Stimulated activated CD8-positive, alpha-beta memory T cell treated with anti-CD3 and anti-CD28 coated beads, Interleukin-4, amount 100 ng/mL, for 48 hours (primary cell): ENCODE measurements around the gene JOSD1.
"Not testable (repeated sequence)": the region's sequence is repeated elsewhere in the genome, so short reads cannot be mapped to it uniquely, and the experiment has no call there.

Source experiments
- DNase-seq: peaks from one replicate; pipeline ENCODE4 v3.0.0-alpha.2; 2020

The JOSD1 gene

GRCh38 chr22:38675833-38676232 lies 24.9 kb downstream of the JOSD1 start:
- no peak for DNase-seq

GRCh38 chr22:38674888-38675287 lies 25.9 kb downstream of the JOSD1 start:
- DNase-seq = no peak

DNA sequence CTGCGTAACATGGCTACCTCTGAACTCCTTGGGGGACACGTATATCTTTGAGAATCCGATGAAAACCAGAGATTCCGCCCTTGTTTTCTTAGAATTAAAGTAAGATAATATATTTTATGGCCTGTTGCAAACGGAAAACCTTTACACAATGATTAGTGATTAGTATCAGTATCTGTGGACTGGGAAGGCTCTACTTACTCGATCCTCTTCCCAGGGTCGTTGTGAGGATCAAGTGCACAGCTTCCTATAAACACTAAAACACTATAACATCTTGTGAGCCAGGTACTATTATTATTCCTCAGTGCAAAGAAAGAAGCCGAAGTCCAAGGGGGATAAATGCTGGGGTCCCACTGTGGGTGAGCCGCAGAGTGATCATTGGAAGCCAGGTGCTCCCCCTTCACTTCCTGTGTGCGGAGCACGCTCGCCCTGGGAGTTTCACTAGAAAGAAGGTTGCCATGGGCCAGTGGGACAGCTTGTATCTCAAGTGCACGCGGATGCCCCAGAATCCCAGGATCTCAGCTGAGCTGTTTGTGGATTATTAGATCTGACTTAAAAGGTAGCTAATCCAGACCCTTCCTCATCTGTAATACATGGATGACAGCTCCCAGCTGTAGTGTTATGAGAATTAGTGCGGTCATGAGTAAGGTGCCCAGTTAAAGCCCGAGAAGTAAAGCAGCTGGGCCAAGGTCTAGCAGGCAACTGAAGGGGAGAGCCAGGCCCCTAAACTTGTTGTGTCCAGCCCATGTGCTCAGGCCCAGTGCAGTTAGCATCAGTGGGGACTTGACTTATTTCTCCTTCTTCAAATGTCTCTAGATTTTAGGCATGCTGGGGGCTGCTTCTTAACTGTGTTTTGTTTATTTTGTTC lies 43.5 kb downstream of the JOSD1 start:
- peak; percentile 58 for DNase-seq

GRCh38 chr22:38656256-38657044 lies 44.3 kb downstream of the JOSD1 start, which contains the start of the genes CBY1 and FAM227A:
Gene CBY1 (plus strand): TSS chr22:38656638. CDS start chr22:38668055, 11,417 bp downstream.
Gene FAM227A (minus strand): TSS chr22:38656392. CDS start chr22:38650168, 6,224 bp downstream.
- DNase-seq = peak; percentile 92

DNA sequence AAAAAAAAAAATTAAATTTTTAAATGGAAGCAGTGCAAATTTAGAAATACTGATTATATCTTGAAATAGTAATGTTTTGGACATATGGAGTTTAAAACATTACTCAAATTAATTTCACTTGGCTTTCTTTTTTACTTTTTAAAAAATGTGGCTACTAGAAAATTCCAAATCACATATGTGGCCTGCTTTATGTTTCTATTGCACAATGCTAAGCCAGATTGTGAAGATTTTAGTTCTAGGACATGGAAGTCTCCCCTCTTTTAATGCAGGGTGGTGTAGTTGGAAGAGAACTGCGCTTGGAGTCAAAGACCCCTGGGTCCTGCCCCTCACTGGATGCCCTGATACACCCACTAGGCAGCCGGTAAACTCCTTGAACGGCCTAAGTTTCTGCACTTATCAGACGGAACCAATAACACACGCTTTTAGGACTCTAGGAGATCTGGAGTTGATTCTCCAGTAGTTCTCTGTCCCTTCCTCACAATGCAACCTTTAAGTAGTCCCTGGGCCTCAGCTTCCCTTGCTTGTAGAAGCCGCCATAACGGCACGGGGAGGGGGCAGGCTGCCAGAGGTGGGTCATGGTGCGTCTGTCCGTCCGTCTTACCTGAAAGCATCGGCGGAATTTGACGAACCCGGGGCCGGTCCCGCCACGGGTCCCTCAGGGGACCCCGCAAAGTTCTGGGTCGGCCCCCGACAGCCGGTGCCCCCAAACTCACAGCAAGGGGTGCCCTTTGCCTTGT lies 45.1 kb downstream of the JOSD1 start:
- no peak for DNase-seq

DNA sequence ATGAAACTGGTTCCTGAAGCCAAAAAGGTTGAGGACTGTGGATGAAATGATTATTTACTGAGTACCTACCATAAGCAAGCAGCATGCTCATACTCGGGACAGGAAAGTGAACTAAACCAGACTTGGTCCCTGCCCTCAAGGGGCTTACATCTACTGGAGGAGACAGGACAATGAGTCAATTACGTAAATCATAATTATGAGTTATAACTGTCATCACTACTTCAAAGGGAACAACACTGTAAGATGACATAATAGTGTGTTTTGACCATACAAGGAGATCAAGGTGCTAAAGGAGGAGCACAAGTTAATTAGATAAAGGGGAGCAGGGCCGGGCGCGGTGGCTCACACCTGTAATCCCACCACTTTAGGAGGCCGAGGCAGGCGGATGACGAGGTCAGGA lies 47.0 kb downstream of the JOSD1 start:
- DNase-seq = no peak

DNA sequence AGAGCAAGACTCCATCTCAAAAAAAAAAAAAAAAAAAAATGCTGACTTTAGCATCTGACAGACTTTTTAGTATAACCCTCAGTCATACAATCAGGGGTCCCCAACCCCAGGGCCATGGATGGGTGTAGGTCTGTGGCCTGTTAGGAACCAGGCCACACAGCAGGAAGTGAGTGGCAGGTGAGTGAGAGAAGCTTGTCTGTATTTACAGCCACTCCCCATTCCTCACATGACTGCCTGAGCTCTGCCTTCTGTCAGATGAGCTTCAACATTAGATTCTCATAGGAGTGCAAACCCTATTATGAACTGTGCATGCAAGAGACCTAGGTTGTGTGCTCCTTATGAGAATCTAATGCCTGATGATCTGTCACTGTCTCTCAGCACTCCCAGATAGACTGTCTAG lies 47.9 kb downstream of the JOSD1 start:
- DNase-seq = no peak

- DNase-seq = no peak
Observed at GRCh38 chr22:38649841-38650522, 50.8 kb downstream of the JOSD1 start.

DNA sequence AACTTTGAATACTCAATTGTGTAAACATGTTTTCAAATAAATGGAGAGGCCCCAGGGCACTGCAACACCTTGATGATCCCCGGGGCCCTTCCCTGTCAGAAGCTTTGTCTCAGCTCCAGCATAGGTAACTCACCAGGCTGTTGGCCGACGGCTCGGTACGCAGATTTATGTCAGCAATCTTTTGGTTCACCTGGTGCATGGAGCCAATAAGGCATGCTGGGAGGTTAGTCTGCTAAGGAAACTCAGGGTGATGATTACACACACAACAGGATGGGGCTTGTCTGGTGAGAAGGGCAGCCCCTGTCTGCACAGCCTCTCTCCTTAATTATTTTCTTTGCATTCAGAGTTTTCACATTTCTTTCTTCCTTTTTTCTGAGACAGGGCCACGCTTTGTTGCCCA lies 55.3 kb downstream of the JOSD1 start:
- DNase-seq = no peak

GRCh38 chr22:38644245-38644644 lies 56.5 kb downstream of the JOSD1 start:
- DNase-seq = not testable (repeated sequence)

GRCh38 chr22:38641476-38642040 lies 59.2 kb downstream of the JOSD1 start:
- no peak for DNase-seq

GRCh38 chr22:38638728-38639127 lies 62.0 kb downstream of the JOSD1 start:
- DNase-seq = no peak

DNA sequence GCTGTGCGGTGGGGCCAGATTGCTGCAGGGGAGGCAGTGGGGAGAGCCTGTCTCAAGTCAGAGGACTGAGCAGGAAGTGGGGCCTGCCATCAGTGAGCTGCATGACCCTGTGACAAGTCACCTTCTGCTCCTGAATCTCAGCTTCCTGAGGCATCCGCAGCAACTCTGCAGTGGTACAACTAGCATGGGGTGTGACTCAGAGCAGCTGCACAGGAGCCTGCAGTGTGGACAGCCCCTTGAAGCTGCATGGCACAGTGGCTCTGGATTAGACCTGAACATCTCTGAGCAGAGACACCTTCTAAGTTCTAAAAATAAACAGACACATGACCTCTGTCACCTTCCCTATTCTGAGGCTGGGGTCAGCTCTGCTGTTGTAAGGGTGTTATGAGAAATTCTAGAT lies 62.5 kb downstream of the JOSD1 start:
- no peak for DNase-seq
